ENCODE measurements around the gene HMGCL.

DNA sequence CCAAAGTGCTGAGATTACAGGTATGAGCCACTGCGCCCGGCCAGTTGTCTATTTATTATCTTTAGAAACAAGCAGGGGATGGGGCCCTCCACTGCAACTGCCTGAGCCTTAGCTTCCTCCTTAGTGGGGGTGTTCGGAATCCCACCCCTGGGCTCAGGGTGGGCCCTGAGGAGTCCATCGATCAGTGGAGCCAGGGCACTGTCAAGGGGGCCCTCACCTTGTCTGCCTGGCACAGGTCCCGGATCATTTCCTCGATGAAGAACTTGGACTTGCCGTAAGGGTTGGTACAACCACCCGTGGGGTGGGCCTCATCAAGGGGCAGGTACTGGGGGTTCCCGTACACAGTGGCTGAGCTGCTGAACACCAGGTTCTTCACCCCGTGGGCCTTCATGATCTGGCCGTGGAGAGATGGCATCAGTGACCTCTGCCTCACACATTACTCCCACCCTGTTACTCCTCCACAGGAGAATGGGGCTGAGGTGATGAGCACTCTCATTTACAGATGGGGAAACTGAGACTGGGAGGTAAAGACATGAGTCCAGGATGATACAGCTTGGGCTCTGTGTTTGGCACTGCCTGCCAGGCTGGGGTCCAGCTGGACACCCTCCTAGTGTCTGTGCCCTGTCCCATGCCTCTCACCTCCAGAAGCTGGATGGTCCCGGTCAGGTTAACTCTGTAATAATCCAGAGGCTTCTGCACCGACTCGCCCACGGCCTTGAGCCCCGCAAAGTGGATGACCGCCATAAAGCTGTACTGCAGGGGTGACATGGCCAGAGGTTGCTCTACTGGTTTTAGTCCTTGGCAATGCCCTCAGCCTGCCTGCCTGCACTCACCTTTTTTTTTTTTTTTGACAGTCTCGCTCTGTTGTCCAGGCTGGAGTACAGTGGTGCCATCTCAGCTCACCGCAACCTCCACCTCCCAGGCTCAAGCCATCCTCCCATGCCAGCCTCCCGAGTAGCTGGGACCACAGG lies 27.5 kb downstream of the HMGCL start:
- TF ChIP-seq, protein P1, sequence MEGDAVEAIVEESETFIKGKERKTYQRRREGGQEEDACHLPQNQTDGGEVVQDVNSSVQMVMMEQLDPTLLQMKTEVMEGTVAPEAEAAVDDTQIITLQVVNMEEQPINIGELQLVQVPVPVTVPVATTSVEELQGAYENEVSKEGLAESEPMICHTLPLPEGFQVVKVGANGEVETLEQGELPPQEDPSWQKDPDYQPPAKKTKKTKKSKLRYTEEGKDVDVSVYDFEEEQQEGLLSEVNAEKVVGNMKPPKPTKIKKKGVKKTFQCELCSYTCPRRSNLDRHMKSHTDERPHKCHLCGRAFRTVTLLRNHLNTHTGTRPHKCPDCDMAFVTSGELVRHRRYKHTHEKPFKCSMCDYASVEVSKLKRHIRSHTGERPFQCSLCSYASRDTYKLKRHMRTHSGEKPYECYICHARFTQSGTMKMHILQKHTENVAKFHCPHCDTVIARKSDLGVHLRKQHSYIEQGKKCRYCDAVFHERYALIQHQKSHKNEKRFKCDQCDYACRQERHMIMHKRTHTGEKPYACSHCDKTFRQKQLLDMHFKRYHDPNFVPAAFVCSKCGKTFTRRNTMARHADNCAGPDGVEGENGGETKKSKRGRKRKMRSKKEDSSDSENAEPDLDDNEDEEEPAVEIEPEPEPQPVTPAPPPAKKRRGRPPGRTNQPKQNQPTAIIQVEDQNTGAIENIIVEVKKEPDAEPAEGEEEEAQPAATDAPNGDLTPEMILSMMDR (conservative IDR thresholded peaks at IDR 0.05; ENCODE audit: low read depth, low read length), result no peak
- TF ChIP-seq EZH2 (IDR thresholded peaks at IDR 0.05; ENCODE audit: low read length, unreplicated experiment), result no peak

All from PC-3 (cell line).